HG03354 (cell line): Measurements from ENCODE around the gene ALS2.

Source experiments
- ATAC-seq: cut with Tn5 transposase; IDR thresholded peaks from one replicate; pipeline ENCODE4 v1.9.1; 2021; ENCODE audit warnings: mild to moderate bottlenecking; ENCODE audit not compliant: unreplicated experiment, poor library complexity, severe bottlenecking

Gene ALS2

DNA sequence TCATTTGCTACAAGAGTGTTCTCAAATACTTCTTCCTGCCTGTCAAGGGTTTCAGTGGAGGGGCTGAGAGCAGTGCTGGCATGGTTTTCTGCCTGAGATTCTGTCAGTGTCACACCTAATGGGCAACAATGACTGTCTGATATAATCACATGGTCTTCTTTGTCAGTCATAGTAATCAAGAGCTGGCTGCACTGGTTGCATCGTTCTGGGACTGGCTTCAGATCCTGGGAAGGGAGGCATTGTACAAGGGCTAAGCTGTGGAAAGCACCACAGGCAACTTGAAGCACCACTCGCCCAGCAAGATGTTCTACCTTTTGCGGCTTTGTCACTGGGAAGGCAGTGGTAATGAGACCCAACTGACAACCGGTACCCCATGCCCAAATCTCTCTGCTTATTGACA lies 19.6 kb downstream of the ALS2 start:
- ATAC-seq, result no peak

DNA sequence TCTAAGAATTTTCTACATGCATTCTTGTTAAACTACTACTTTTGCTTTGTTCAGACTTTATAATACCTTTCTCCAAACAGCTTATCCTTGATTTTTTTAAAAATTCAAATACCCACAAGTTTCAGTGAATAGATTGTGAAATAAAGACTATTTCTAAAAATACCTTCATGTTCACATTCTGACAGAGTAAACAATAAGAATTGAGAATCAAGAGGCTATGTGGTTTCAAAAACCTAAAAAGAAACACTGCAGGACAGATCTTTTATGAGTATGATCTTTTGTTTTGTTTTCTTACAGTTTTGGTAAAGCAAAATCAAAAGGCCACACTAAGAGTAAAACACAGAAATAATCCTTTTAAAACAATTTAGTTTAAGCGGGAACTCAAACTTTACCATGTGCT lies 21.2 kb downstream of the ALS2 start:
- ATAC-seq, result no peak

DNA sequence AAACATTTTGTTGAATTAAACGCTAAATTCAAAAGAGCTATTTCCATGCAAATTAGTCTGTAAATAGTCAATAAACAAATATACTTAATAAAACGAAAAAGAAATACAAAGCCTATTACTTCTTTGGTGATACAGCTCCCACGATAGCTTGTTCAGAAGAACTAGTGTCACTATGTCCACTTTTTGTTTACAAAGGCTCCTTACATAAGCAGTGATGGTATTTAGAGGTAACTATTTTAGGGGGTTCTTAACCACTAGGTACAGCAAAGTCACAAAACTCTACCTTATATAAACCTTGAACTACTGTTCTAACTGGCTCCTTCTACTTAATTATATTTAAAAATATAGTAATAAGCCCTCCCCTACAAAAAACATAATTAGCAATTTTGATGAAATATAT lies 21.9 kb downstream of the ALS2 start:
- no peak for ATAC-seq

DNA sequence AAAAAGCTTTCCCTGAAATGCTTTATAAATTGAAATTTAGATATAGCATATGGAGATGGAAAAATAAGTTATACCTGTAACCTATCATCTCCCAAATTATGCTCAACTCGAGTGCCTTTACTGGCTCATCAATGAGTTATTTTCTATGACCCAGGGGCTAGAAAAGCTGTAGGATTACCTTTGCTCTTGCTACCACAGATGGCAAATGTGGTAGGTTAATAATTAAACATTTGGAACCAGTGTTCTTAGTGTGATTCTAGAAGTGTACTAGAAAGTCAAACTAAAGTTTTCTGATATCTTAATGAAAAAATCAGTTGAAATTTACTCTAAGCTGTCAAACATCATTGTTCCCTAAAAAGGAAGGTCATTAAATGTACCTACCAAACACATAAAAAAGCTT lies 22.5 kb downstream of the ALS2 start:
- peak; percentile 60 for ATAC-seq

DNA sequence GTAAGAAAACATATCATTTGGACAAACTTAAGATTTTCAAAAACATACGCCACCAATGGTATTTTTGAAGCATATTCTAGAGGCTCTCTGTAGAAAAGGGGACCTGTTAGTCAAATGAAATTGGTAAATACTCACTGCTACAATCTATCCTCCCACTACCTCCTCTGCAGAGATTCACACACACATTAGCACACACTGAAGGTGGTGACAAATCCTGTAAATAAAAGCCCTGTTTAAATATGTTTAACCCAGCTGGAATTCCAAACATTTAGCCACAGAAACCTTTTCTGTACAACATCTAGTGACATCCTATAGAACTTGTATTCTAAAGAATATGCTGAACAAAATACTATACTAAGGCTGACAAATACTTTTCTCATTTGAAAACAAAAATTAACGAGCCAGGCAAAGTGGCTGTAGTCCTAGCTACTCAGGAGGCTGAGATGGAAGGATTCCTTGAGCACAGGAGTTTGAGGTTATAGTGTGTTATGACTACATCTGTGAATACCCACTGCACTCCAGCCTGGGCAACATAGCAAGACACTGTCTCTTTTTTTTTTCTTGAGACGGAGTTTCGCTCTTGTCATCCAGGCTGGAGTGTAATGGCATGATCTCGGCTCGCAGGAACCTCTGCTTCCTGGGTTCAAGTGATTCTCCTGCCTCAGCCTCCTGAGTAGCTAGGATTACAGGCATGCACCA lies 25.9 kb downstream of the ALS2 start:
- ATAC-seq, result no peak

DNA sequence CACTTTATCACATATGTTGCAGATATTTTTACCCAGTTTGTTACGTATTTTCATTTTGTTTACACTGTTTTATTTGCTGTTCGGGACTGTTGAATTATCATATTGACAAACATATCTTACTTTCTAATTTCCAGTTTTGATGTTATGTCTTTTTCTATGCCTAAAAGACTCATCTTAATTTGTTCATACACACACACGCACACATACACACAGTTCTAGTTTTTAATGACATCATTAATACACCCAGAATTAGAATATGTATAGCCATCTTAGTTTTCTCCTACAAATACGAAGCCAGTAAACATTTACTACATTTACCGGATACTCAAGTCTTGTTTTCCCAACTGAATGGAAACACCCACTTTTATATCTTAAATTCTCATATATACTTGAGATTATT lies 29.2 kb downstream of the ALS2 start:
- ATAC-seq, result no peak

DNA sequence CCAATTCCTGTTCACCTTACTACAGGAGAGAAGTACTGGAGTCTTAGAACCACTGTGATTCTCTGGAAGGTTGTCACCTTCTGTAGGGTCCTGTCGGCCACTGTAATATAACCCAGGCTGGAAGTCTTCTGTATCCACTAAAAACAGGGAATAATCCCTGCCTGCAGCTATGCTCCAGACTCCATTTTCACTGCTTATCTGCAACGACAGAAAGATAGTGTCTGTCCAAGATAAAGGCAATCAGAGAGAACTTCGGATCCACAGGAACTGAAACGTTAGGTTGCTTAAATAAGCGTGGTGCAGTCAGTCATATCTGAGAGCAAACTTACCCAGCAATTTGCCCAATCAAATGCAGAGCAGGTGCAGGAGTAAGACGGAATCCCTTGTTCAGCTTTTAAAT lies 34.2 kb downstream of the ALS2 start:
- no peak for ATAC-seq

DNA sequence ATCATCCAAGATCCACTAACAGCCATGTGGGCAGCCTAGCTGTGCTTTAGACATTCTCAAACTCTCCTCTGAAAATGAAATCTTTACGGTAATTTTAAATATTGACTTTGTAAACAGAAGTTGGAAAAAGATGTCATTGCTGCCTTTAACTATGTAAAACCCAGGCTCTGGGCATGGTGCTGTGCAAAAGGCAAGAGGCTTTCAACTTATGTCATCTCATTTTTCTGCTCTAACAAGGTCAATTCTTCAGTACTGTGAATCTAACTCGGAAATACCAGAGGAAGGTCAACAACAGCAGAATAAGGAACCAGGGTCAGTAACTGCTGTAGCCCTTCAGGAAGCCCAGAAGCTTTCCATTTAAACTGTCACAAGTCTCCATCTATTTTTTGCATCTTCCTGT lies 45.2 kb downstream of the ALS2 start:
- no peak for ATAC-seq

DNA sequence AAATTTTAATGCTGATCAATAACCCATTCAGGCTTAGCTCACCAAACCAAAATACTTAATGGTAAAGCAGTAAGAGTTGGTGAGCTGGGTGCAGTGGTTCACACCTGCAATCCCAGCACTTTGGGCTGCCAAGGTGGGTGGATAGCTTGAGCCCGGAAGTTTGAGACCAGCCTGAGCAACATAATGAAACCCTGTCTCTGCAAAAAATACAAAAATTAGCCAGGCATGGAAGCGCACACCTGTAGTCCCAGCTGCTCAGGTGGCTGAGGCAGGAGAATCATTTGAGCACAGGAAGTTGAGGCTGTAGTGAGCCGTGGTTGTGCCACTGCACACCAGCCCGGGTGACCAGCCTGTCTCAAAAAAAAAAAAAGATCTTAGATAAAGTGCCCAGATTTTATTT lies 46.6 kb downstream of the ALS2 start:
- ATAC-seq, result no peak

DNA sequence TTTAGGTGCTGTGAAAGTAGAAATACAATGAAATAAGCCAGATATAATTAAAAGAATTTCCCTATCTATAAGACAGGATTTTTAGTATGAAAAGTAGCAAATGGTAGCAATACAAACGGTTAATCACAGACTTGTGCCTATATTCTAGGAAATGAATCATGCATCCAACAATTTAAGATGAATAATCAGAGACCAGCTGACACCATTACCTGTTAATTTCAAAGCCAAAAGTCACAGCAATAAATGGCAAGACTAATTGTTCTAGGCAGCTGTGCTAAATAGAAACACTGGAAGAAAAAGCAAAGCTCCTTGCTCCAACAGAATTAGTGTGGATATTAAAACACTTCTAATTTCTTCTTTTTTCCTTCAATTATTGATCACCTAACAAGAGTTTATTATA lies 47.2 kb downstream of the ALS2 start:
- ATAC-seq, result no peak

DNA sequence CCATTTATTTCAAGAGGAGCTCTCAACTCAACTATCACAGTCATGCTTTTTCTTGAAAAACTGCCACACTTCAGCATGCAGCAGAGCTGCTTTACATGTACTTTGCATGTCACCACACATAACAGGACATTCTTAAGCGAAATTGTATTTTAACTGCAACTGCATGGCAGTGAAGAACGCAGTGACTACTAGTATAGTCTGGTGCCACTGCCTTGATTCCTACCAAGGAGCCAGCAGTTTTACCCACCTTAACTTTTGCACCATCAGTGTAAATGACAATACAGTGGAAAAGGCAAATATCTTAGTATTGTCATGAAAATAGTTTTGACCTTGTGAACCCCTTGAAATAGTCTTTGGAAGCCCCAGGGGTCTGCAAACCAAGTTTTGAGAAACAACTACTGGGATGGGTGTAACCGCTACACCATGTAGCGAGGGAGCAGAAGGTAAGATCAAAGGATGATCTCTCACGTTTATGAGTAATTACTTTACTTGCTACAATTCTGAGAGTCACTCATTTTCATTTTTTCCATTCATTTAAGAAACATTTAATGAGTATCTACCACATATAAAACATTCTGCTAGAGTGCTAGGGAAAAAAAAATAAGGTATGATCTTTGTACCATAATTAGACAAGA lies 50.0 kb downstream of the ALS2 start:
- no peak for ATAC-seq

DNA sequence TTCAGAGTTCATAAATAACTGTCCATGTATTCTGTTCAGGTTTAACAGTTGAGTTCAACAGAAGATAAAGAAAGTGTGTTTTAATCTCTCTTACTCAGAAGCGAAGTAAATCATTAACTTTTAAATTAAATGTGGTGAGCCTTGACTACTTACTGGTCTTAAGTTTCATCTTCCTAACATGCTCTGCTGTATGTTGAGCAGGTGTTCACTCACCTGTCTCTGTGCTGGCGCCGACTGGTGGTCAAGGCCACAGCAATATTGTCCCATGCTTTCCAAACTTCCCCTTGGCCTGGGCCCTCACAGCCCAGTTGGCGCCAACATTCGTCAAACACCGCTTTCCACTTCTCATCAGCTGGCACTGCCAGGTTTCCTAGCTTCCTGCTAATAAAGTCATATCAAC lies 65.3 kb downstream of the ALS2 start:
- no peak for ATAC-seq

DNA sequence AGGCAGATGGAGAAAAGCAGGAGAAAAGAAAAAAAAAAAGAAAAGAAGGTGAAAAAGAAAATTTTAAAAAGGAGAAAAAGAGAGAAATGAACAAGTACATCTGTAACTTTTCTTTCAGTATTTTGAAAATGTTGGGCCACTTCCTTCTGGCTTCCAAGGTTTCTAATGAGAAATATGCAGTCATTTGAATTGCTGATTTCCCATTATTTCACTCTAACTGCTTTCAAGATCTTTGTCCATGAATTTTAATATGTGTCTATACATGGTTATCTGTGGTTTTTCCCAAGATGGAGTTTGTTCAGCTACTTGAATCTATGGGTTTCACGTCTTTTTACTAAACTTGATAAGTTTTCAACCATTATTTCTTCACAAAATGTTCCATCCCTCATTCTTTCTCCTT lies 68.0 kb downstream of the ALS2 start:
- no peak for ATAC-seq

DNA sequence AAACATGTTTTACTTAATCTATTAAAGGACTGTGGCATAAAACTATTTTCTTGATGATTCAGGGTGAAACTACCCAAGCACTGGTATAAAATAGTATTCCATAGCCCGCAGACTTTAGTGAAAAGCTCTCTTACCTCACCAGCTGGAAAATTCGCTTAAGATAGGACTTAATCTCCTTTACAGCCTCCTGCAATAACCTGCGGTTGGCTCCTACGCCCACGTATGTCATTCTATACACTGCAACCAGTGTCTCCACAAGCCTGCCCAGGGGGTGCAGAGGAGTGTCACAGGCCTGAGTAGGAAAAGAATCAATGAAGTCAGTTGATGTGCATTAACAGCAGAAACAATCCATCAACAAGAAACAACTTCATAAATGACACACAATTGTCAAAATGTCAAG lies 71.0 kb downstream of the ALS2 start:
- no peak for ATAC-seq

DNA sequence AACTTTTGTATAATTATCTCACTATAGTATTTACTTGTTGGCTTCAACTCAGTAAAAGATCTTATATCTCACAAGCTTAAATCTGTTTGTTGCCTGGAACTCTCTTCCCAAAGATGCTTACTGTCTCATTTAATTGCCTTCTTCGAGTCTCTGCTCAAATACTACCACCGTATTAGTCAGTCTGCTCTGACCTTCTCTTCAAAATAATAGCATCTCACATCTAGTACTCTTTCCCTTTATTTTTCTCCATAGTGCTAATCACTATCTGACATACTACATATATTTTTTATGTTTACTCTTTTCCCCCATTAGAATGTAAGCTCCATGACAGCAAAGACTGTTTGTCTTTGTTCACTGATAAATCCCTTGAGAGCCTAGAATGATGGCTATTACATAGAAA lies 71.7 kb downstream of the ALS2 start:
- no peak for ATAC-seq

DNA sequence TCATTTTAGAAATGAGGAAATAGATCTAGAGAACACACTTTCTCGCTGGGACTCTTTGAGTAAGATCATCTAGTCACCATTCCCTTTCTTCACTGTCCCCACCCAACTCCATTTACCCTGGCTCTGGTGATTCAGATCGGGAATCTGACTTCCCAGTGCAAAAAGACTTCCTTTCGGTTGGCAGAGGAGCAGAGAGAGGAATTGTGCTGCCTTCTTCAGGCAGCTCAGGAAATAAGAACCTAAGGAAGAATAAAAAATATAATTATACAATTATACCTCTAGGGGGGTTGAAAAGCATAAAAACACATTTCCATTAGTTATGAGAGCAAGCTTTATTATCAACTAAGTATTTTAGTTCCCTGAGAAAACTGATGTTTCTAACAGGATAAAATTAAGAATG lies 73.0 kb downstream of the ALS2 start:
- no peak for ATAC-seq

DNA sequence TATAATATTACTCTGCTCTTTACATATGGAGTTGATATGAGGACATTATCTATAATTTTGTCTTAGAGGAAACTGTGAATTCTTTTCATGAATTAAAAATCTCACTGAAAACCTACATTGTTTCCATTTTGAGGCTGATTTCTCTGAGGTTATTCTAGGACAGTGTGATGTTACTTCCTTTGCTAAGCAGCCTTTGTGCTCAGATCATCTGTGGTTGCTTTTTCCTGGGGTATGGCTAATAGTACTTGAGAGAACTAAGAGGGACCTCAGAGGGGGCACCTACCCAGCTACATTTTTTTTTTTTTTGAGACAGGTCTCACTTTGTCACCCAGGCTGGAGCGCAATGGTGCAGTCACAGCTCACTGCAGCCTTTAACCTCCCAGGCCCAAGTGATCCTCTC lies 73.6 kb downstream of the ALS2 start:
- no peak for ATAC-seq

DNA sequence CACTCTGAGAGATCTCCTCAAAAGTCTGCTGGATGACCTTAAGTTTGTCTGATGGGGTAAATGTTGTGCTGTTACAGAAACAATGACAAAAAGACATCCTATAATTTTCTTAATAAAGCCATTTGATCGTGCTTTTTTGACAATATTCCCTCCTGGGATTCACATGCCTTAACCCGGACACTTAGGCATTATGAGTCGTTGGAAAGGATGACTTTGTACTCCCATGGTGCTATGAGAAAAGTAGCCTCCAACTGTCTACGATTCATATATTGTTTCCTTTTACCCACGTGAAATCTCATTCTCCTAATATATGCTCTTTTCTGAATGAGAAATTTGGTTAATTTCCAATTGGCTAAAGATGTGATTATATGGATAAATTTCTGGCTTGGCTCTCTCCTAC lies 76.2 kb downstream of the ALS2 start:
- ATAC-seq, result no peak

DNA sequence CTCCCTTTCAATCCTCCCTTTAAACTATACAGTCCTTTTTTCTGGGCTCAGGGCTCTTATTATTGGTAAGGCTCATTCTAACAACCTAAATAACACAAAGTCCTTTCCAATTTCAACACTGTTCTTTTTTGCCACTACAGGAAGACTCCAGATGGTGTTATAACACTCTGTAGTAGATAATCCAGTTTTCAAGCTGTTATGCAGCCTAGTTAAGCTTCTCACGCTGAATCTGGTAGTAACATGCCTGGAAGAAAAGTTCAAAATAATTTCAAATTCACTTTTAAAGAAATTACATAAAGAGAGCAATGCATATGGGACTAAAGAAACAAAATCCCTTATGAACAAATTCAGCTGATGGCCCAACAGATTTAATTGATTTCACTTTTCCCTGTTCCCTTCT lies 79.1 kb downstream of the ALS2 start:
- no peak for ATAC-seq

DNA sequence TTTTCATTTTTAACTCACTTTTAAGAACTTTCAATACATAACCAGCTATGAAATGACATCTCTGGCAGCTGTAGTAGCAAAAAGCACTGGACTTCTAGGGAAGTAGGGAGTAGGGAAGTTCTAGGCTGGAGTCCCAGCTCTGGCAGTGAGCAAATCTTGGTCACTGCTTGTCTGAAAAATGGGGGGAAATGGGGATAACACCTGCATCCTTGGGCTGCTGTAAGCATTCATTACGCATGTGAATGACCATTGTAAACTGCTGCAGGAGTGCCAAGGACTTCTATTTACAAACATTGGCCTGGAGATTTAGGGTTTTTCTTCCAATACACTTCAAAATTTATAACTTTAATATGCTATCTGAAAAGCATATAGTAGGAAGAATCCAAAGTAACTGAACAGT lies 81.3 kb downstream of the ALS2 start:
- no peak for ATAC-seq

DNA sequence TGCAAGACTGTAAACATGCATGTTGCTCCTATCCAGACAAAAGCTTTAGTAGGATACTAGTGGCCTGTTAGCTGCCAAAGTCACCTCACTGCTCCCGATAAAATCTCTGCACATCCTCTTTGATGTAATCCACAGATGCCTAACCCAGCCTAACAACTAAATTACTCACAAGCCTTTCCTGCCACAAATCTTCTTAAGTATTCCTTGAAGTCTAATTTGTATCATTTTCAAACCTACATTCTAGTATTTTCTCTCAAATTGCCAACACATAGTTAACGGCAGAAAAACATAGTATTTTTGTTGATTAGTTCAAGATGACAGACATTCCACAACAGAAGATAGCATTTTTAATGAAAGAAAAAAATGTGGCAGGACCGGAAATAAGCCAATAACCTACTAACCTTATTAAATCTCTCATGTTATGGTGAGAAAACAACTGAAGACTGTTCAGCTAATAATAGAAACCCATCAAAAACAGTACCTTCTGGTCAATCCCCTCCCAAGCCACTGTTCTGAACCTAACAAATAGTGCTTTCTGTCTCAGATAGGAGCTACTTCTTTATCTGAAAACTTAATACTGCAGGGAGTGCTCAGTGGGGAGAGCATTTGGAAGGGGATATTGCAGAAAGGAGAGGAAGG lies 82.0 kb downstream of the ALS2 start, which contains the start of gene MPP4:
MPP4 (minus strand) TSS at position 57 of the 639 bp plus-strand sequence. CDS start 4,690 bp downstream, outside the sequence.
- no peak for ATAC-seq
